HG03196 (cell line): ENCODE data around the gene FBXO15.
A peak's percentile ranks its signal among the peaks of the same experiment; 100 is the strongest.

Experiments used
- ATAC-seq: cut with Tn5 transposase; IDR thresholded peaks from one replicate; pipeline ENCODE4 v1.9.1; 2021; ENCODE audit not compliant: unreplicated experiment

The FBXO15 gene

GRCh38 chr18:74154716-74155115 is 7.1 kb upstream of the FBXO15 start:
- ATAC-seq: no peak

DNA sequence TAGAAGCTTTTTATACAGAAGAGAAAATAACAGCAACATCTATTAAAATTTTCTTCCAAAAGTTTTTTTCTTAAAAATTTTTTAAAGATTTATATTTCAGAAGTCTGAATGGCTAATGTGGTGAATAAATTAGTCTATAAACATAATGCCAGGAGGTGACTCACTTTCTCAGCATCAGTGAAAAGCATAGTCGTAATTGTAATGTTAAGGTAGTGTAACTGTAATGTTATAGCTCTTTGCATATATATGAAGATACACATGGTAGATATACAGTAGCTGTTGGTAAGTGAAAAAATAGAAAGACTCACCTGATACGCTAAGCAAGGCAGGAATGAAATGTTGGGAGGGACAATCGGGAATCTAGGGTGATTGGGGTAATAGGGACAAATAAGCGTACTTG is 6.2 kb upstream of the FBXO15 start:
- ATAC-seq: no peak

DNA sequence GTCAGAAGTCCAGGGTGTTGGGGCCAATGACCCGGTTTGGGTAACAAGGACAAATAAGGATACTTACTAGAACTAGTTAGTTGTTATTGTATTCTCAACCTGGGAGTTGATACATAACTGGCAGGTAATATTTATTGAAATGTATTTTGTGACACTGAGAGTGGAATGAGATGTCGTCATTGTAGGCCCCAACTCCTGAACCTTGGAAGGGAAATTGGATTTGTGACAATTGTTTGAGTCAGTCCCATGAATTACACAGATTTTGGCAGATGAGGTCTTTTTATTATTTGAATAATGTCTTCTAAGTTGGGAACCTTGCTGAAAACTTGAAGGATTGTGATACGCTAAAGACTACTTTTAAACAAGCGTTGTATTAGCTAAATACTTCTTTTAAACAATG is 5.7 kb upstream of the FBXO15 start:
- no peak for ATAC-seq

- no peak for ATAC-seq
Measured at GRCh38 chr18:74152857-74153256, 5.2 kb upstream of the FBXO15 start.

GRCh38 chr18:74152270-74152669 is 4.6 kb upstream of the FBXO15 start:
- no peak for ATAC-seq

GRCh38 chr18:74149878-74150277 is 2.2 kb upstream of the FBXO15 start:
- no peak for ATAC-seq

DNA sequence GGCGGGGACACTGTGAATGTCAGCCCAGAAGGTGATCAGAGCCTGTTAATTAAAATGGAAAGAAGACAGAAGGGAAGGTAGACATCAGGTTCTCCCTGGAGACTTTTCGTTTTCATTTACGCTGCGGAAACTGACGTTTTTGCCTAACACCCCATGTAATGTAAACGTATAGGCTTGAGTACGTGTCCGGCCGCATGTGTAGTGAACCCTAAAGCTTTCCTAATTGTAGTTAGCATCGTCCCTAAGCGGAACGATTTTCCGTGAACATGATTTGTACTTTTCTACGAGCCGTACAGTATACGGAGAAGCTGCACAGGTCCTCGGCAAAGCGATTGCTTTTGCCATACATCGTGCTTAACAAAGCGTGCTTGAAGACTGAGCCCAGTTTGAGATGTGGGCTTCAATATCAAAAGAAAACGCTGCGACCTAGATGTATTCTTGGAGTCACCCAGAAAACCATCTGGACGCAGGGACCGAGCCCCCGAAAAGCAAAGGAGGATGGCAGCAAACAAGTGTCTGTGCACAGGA is 973 bp upstream of the FBXO15 start:
- peak; percentile 13 for ATAC-seq

DNA sequence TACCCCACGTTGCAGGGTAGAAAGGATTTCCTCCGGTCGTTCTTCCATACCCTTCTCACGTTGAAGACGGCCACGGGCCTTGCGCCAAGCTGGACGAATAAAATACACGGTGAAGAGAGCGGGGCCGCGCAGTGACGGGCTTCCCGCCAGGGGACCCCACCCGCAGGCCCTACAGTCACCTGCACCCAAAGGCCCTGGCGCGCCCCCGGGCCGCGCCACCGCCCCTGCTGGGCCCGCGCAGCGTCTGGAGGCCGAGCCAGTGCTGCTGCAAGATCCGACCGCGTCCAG is 199 bp downstream of the FBXO15 start:
- ATAC-seq: no peak

- no peak for ATAC-seq
Measured at GRCh38 chr18:74146756-74147155, 878 bp downstream of the FBXO15 start.

DNA sequence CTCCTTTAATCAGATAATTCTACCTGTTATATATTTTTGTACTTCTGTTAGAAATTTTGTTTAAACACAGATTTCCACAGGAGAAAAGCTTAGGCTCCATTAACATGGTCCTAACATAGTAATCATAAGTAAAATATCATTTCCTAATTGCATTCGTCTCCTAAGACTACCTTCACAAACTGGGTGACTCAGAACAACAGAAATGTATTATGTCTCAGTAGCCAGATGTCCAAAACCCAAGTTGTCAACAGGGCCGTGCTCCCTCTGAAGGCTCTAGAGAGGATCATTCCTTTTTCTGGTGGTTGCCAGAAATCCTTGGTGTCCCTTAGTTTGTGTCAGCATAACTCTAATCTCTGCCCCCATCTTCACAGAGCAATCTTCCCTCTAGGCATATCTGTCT is 5.4 kb downstream of the FBXO15 start:
- ATAC-seq: no peak

DNA sequence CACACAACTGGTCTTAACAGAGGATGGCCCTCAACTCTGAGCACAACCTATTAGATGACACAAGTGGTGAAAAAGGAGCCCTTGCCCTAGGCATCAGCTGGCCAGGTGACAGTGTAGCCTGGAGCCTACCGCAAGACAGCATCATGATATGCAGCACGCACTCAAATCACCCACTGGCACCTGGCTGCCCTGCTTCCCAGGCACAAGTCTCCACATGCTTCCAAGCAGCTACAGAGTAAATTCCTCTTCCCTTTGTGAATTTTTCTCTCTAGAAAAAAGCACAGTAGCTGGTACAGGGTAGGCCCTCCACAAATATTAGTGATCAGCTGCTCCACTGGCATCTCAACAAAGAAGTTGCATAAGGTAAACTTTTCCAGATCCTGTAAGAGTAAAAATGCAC is 6.0 kb downstream of the FBXO15 start:
- no peak for ATAC-seq

- no peak for ATAC-seq
Measured at GRCh38 chr18:74140582-74140981, 7.1 kb downstream of the FBXO15 start.

- no peak for ATAC-seq
Measured at GRCh38 chr18:74139888-74140287, 7.7 kb downstream of the FBXO15 start.

DNA sequence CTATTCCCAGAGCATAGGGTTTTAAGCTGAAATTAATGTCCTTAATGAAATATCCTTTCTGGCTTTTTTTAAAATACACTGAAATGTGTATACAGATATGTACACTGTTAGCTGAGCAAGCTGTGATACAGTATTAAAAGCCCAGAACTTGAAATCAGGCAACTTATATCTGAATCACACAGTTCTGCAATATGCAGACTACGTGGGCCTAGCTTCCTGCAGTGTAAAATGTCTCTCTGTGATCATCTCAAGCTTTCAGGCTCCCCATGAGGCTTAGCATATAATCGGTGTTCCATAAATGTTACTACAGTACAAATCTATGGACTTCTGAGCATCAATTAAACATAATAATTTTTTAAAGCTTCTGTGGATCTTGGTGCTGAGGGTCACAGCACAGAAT is 8.2 kb downstream of the FBXO15 start:
- no peak for ATAC-seq

GRCh38 chr18:74137920-74138538 is 9.6 kb downstream of the FBXO15 start:
- no peak for ATAC-seq

GRCh38 chr18:74132201-74132600 is 15.4 kb downstream of the FBXO15 start:
- ATAC-seq: no peak

DNA sequence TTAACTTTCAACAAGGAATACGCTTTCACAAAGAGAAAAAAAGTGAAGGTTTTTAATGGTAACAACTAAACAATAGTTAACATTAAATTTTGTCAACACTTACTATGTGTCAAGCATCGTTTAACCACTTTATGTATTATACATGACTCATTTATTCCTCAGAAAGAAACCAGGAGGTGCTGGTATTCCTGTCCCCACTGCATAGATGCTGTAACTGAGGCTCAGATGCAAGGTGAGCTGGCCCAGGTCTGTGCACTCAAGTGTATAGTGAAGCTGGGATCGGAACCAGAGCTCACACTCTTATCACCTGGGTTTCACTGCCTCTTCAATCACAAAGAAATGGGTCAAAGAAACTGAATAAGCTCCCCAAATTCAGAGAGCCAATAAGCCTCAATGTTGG is 16.5 kb downstream of the FBXO15 start:
- ATAC-seq: no peak

- no peak for ATAC-seq
Measured at GRCh38 chr18:74128159-74128558, 19.5 kb downstream of the FBXO15 start.

GRCh38 chr18:74126684-74127655 is 20.7 kb downstream of the FBXO15 start:
- no peak for ATAC-seq

GRCh38 chr18:74124642-74125041 is 23.0 kb downstream of the FBXO15 start:
- ATAC-seq: no peak

DNA sequence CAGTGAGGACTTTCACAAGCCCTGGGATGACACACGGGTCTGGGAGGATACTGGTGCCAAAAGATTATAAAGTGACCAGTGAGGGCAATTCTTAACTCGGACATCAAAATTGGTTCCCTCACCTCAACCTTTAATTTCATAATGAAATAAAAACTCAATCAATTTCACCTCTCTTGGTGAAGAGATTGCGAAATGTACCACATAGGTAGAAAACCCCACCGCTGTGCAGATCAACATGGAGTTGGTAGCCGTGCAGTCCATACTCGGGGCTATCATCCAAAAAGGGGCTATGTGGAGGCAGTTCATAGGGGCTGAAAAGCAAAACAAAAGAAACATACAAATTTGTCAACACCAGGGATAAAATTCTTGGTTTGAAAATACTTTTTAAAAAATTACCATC is 24.4 kb downstream of the FBXO15 start:
- no peak for ATAC-seq
